ENCODE results near the gene SKOR2.
"Not testable (repeated sequence)": the region's sequence is repeated elsewhere in the genome, so short reads cannot be mapped to it uniquely, and the experiment has no call there.

SKOR2 gene

DNA sequence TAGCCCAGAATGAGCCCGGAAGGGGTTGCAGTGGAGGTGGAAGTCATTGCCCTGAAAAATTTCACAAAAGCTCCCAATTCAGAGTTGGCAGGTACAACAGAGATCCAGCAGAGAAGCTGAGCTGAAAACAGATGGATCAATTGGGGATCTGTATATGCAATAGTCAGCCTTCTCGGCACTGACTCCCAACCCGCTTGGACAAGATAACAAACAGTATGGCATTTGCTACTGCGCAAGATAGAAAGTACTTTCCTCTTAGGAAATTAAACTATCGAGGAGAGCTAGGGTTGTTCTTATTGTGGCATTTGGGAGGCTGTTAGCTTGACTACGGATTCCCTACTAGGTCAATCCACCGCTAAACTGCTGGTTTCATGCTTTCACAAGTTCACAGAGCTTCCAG, 63.7 kb downstream of the SKOR2 start:
- DNase-seq, result no peak

GRCh38 chr18:47184419-47185050, 66.9 kb downstream of the SKOR2 start:
- no peak for DNase-seq

DNA sequence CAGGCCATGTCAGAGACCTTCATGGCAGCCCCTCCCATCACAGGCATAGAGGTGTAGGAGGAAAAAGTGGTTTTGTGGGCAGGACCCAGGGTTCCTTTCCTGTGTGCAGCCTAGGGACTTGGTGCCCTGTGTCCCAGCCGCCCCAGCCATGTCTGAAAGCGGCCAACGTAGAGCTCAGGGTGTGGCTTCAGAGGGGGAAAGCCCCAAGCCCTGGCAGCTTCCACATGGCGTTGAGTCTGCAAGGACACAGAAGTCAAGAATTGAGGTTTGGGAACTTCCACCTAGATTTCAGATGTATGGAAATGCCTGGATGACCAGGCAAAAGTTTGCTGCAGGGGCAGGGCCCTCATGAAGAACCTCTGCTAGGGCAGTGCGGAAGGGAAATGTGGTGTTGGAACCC, 69.3 kb downstream of the SKOR2 start:
- DNase-seq, result not testable (repeated sequence)

DNA sequence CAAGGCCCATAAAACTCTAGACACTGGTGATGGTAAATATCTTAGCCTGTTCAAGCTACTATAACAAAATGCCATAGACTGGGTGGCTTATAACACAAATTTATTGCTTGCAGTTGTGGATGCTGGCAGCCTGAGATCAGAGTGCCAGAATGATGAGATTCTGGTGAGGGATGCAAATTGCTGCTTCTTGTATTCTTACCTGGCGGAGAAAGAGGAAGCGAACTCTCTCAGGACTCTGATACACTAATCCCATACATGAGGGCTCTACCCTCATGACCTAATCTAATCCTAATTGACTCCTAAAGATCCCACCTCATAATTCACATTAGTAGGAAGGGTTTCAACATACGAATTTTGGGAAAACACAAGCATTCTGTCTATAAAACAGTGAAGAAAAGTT, 70.7 kb downstream of the SKOR2 start:
- DNase-seq, result no peak

GRCh38 chr18:47179520-47179919, 71.9 kb downstream of the SKOR2 start:
- DNase-seq, result peak; percentile 81

DNA sequence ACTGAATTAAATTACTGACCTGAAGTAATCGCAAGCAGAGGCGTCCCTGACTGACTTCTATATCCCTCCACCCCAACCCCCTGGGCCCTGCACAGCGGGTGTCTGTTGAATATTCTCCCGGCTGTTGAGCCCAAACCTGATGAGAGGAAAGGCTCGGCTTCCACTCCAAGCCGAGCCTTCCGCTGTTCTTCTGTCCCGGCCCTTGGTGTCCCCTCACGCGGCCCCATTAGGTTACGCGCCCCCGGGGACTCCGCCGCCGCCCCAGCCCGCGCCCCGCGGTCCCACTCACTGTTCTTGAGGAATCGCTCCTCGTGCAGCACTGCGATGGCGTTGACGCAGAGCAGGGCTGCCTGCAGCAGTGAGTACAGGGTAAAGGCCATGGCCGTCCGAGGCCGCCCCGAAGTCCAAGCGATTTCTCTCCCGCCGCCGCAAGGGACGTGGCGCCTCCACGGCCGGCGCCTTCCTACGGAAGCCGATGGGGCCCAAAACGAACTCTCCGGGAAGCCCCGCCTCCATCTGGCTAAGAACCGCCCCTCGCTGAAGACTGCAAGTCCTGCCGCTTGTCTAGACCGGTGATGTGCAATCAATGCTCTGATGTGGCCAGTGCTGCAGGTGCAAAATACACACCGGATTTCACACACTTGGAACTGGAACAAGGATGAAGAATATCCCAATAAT, 75.4 kb downstream of the SKOR2 start, which contains the start of gene IER3IP1:
TSS of gene IER3IP1 (minus strand) at position 467 of the 678 bp plus-strand sequence. CDS start at position 380, 87 bp downstream.
- DNase-seq, result peak; percentile 92

GRCh38 chr18:47175283-47175897, 76.1 kb downstream of the SKOR2 start:
- no peak for DNase-seq

GRCh38 chr18:47174545-47175116, 76.8 kb downstream of the SKOR2 start:
- no peak for DNase-seq

GRCh38 chr18:47172476-47172875, 79.0 kb downstream of the SKOR2 start:
- no peak for DNase-seq

DNA sequence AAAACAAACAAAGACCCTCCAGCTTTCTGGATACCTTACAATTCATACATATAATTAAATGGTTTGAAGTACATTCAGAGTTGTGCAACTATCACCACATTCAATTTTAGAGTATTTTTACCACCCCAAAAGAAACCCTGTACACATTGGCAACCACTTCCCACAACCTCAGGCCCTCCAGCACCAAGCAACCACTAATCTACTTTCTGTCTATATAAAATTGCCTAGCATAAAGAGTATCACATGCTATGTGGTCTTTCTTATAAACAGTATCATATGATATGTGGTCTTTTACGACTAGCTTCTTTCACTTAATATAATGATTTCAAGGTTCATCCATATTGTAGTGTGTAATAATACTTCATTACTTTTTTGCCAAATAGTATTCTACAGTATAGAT, 82.5 kb downstream of the SKOR2 start:
- DNase-seq, result no peak

DNA sequence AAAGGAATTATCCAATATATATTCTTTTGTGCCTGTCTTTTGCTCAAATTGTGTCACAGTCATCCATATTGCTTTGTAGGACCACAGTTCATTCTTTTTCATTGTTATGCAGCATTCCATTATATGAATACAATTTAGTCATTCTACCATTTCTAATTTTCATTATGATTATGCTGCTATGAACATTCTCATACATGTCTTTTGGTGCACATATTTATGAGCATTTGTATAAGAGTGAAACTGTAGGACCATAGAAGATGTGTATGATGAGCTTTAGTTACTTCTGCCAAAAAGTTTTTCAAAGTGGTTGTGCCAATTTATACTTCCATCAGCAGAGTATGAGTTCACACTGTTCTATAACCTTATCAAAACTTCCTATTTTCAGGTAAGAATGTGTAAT, 83.0 kb downstream of the SKOR2 start:
- no peak for DNase-seq

DNA sequence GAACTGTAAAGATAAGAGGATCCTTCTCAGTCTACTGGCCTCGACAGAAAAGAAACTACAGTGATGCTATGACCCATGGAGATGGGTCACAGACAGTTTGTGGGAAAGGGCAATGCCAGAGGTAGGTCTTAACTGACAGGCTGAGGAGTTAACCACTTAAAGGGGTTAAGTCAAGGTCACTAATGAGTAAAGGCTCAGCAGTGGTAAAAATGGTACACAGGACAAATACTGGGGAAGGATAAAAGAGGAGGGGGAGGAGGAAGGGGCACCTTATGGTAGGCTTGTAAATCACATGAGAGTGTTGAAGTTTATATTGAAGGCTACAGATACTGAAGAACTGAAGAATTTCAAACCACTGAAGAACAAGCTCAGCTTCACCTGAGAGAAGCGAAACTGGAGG, 85.2 kb downstream of the SKOR2 start:
- no peak for DNase-seq

DNA sequence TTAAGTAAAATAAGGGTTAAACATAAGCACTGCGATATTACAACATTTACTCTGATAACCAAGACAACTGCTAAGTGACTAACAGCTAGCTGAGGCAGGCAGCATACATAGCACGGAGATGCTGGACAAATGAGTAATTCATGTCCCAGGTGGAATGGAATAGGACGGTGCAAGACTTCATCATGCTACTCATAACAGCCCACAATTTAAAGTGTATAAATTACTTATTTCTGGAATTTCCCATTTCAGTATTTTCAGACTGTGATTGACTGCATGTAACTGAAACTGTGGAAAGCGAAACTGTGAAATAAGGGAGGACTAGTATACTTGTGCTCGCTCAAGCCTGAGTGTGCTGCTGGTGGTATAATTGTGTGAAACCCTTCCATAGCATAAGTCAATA, 88.2 kb downstream of the SKOR2 start:
- no peak for DNase-seq

DNA sequence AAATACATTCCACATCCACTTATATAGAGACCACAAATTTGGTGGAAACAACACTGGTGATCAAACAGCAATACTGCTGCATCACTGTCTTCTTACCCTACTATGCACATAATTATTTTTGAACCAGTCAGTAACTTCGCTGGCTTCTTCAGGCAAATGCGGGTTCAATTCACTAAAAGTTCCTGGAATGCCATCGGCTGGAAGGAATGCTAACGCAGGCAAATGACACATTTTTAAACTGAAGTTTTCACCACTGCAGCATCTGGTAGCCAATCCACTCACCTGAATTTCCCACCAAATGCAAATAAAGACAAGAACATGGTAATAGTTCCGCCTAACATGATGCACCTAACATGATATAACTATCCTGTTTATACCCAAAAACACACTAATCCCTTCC, 91.2 kb downstream of the SKOR2 start:
- DNase-seq, result no peak

- not testable (repeated sequence) for DNase-seq
Observed at GRCh38 chr18:47158404-47158803, 93.1 kb downstream of the SKOR2 start.
